ENCODE results near the gene GIMAP7. TPM values are rescaled to one million over a fixed set of nuclear protein-coding genes. Genes with fewer than 3 reads are reported as not detected.

GIMAP7 gene
- polyA plus RNA-seq, 1 donor from 2014 or later, result not detected

GRCh38 chr7:150531704-150532103 is 17.0 kb downstream of the GIMAP7 start:
- no peak overlapping the region for H3K4me3 ChIP-seq (ENCODE audit: low read length)
- H3K36me3 ChIP-seq (ENCODE audit: insufficient read depth, low read length), result no peaks in the 10 kb centered on the region
- no peak overlapping the region for H3K27ac ChIP-seq (ENCODE audit: low read length)
- no peaks in the 10 kb centered on the region for H3K27me3 ChIP-seq (ENCODE audit: insufficient read depth, low read depth, low read length)
- H3K79me2 ChIP-seq (replicated peaks; ENCODE audit: insufficient read depth, low read length), result no peaks in the 10 kb centered on the region
- no peak overlapping the region for H2AFZ ChIP-seq (ENCODE audit: low read depth, low read length)
- no peaks in the 10 kb centered on the region for H3K9me3 ChIP-seq (ENCODE audit: low read length)
- no peak overlapping the region for H3K9ac ChIP-seq (ENCODE audit: low read length)
- no peaks in the 10 kb centered on the region for H3K9me2 ChIP-seq (ENCODE audit: insufficient read depth, low read length)
- H4K20me1 ChIP-seq (ENCODE audit: insufficient read depth), result no peaks in the 10 kb centered on the region
- H3F3A ChIP-seq (ENCODE audit: insufficient read depth, low read length, poor library complexity, severe bottlenecking), result no peaks in the 10 kb centered on the region
- H3K4me2 ChIP-seq (ENCODE audit: low read length), result no peak overlapping the region
- TF ChIP-seq REST (IDR thresholded peaks at IDR 0.05; ENCODE audit: borderline replicate concordance) (no peak), TAF1 (IDR thresholded peaks at IDR 0.05; ENCODE audit: low read depth) (no peak), EZH2 (IDR thresholded peaks at IDR 0.05; ENCODE audit: borderline replicate concordance, insufficient read depth, low read length, poor library complexity, severe bottlenecking) (no peak), POLR2AphosphoS5 (IDR thresholded peaks at IDR 0.05) (no peak), MXI1 (conservative IDR thresholded peaks at IDR 0.05; ENCODE audit: poor library complexity, severe bottlenecking) (no peak), CTCF (IDR thresholded peaks at IDR 0.05; ENCODE audit: poor library complexity, severe bottlenecking) (no peak), EP300 (conservative IDR thresholded peaks at IDR 0.05; ENCODE audit: poor library complexity, severe bottlenecking) (no peak), SMC3 (conservative IDR thresholded peaks at IDR 0.05; ENCODE audit: poor library complexity) (no peak), RAD21 (conservative IDR thresholded peaks at IDR 0.05) (no peak)

GRCh38 chr7:150538259-150538658 is 23.6 kb downstream of the GIMAP7 start:
- H2AFZ ChIP-seq (ENCODE audit: low read depth, low read length), result no peak overlapping the region
- H3K9me2 ChIP-seq (ENCODE audit: insufficient read depth, low read length), result no peaks in the 10 kb centered on the region
- no peaks in the 10 kb centered on the region for H3K27me3 ChIP-seq (ENCODE audit: insufficient read depth, low read depth, low read length)
- H4K20me1 ChIP-seq (ENCODE audit: insufficient read depth), result no peaks in the 10 kb centered on the region
- no peak overlapping the region for H3K4me3 ChIP-seq (ENCODE audit: low read length)
- H3K79me2 ChIP-seq (replicated peaks; ENCODE audit: insufficient read depth, low read length), result no peaks in the 10 kb centered on the region
- H3F3A ChIP-seq (ENCODE audit: insufficient read depth, low read length, poor library complexity, severe bottlenecking), result no peaks in the 10 kb centered on the region
- H3K4me2 ChIP-seq (ENCODE audit: low read length), result no peak overlapping the region
- H3K36me3 ChIP-seq (ENCODE audit: insufficient read depth, low read length), result no peaks in the 10 kb centered on the region
- no peak overlapping the region for H3K27ac ChIP-seq (ENCODE audit: low read length)
- no peak overlapping the region for H3K9ac ChIP-seq (ENCODE audit: low read length)
- no peak for TF ChIP-seq SMC3 (conservative IDR thresholded peaks at IDR 0.05; ENCODE audit: poor library complexity)
- no peak for TF ChIP-seq EZH2 (IDR thresholded peaks at IDR 0.05; ENCODE audit: borderline replicate concordance, insufficient read depth, low read length, poor library complexity, severe bottlenecking)
- TF ChIP-seq RAD21 (conservative IDR thresholded peaks at IDR 0.05), result no peak
- no peaks in the 10 kb centered on the region for H3K9me3 ChIP-seq (ENCODE audit: low read length)

- no peaks in the 10 kb centered on the region for H3K9me3 ChIP-seq (ENCODE audit: low read length)
- no peaks in the 10 kb centered on the region for H3K79me2 ChIP-seq (replicated peaks; ENCODE audit: insufficient read depth, low read length)
- no peak overlapping the region for H3K4me2 ChIP-seq (ENCODE audit: low read length)
- no peaks in the 10 kb centered on the region for H3K36me3 ChIP-seq (ENCODE audit: insufficient read depth, low read length)
- TF ChIP-seq POLR2AphosphoS5 (IDR thresholded peaks at IDR 0.05), result no peak
- H3K4me3 ChIP-seq (ENCODE audit: low read length), result no peak overlapping the region
- H2AFZ ChIP-seq (ENCODE audit: low read depth, low read length), result no peak overlapping the region
- H3K9me2 ChIP-seq (ENCODE audit: insufficient read depth, low read length), result no peaks in the 10 kb centered on the region
- H3K27ac ChIP-seq (ENCODE audit: low read length), result no peak overlapping the region
- H3K9ac ChIP-seq (ENCODE audit: low read length), result no peak overlapping the region
- H3K27me3 ChIP-seq (ENCODE audit: insufficient read depth, low read depth, low read length), result no peaks in the 10 kb centered on the region
- no peaks in the 10 kb centered on the region for H4K20me1 ChIP-seq (ENCODE audit: insufficient read depth)
- no peaks in the 10 kb centered on the region for H3F3A ChIP-seq (ENCODE audit: insufficient read depth, low read length, poor library complexity, severe bottlenecking)
Measured at GRCh38 chr7:150553163-150553562, 38.5 kb downstream of the GIMAP7 start.
